Measurements from ENCODE around the gene ARID1B.

ARID1B gene

GRCh38 chr6:157224178-157224950 lies 447.2 kb downstream of the ARID1B start:
- Histone ChIP-seq H2AFZ (ENCODE audit: insufficient read depth, low read length, poor library complexity) (no peak overlapping the region), H4K91ac (ENCODE audit: low read depth, low read length) (no peak overlapping the region), H3K23ac (ENCODE audit: low read length) (no peak overlapping the region), H4K12ac (ENCODE audit: low read depth, low read length) (no peak overlapping the region), H2AK5ac (ENCODE audit: low read length) (no peak overlapping the region), H3K79me2 (ENCODE audit: control insufficient read depth, insufficient read depth, low read length, poor library complexity) (no peaks in the 10 kb centered on the region), H3K18ac (ENCODE audit: low read length) (no peak overlapping the region), H3K4me3 (ENCODE audit: low read depth, low read length) (no peak overlapping the region), H3K27me3 (ENCODE audit: insufficient read depth, low read length) (no peaks in the 10 kb centered on the region), H4K8ac (ENCODE audit: low read depth, low read length) (no peak overlapping the region), H2BK5ac (ENCODE audit: low read depth, low read length, poor library complexity) (no peak overlapping the region), H3K4me2 (ENCODE audit: low read length) (no peak overlapping the region), H3K36me3 (ENCODE audit: control insufficient read depth in 1 of 2, insufficient read depth in 2 of 2, low read length in 2 of 2) (no peaks in the 10 kb centered on the region), H3K14ac (ENCODE audit: low read length) (no peak overlapping the region), H3K9ac (ENCODE audit: low read length) (no peak overlapping the region), H3K4ac (ENCODE audit: low read depth, low read length) (no peak overlapping the region), H3K79me1 (ENCODE audit: low read length) (peaks cover 8% of the 10 kb centered on the region), H3K4me1 (ENCODE audit: control insufficient read depth in 1 of 2, insufficient read depth in 2 of 2, low read length in 2 of 2) (peaks cover 6 to 12% of the 10 kb centered on the region in 2 experiments), H3K27ac (ENCODE audit: low read depth, low read length) (no peak overlapping the region), H2BK12ac (ENCODE audit: low read length) (no peak overlapping the region), H3K9me3 (ENCODE audit: insufficient read depth, low read depth, low read length) (peaks cover 9% of the 10 kb centered on the region), H2BK120ac (ENCODE audit: insufficient read depth, low read length, poor library complexity) (no peak overlapping the region)
- WGBS (ENCODE audit: extremely low coverage, insufficient coverage, insufficient read length): no CpG with 5 or more reads among the region's 33 CpGs
- no peak for DNase-seq

- no peak overlapping the region for H2BK12ac ChIP-seq (ENCODE audit: low read length)
- no peak overlapping the region for H3K4ac ChIP-seq (ENCODE audit: low read depth, low read length)
- no CpG with 5 or more reads among the region's 26 CpGs for WGBS (ENCODE audit: extremely low coverage, insufficient coverage, insufficient read length)
- H3K9ac ChIP-seq (ENCODE audit: low read length): no peak overlapping the region
- no peaks in the 10 kb centered on the region for H3K36me3 ChIP-seq (ENCODE audit: control insufficient read depth in 1 of 2, insufficient read depth in 2 of 2, low read length in 2 of 2)
- no peak overlapping the region for H2AFZ ChIP-seq (ENCODE audit: insufficient read depth, low read length, poor library complexity)
- no peak overlapping the region for H4K8ac ChIP-seq (ENCODE audit: low read depth, low read length)
- H3K18ac ChIP-seq (ENCODE audit: low read length): no peak overlapping the region
- H3K79me1 ChIP-seq (ENCODE audit: low read length): peaks cover 6% of the 10 kb centered on the region
- no peak overlapping the region for H3K4me3 ChIP-seq (ENCODE audit: low read depth, low read length)
- H3K14ac ChIP-seq (ENCODE audit: low read length): no peak overlapping the region
- H4K91ac ChIP-seq (ENCODE audit: low read depth, low read length): no peak overlapping the region
- H3K4me2 ChIP-seq (ENCODE audit: low read length): no peak overlapping the region
- H3K9me3 ChIP-seq (ENCODE audit: insufficient read depth, low read depth, low read length): peaks cover 9% of the 10 kb centered on the region
- no peak overlapping the region for H4K12ac ChIP-seq (ENCODE audit: low read depth, low read length)
- peaks cover 3 to 8% of the 10 kb centered on the region in 2 experiments for H3K4me1 ChIP-seq (ENCODE audit: control insufficient read depth in 1 of 2, insufficient read depth in 2 of 2, low read length in 2 of 2)
- no peak overlapping the region for H2BK5ac ChIP-seq (ENCODE audit: low read depth, low read length, poor library complexity)
- DNase-seq: no peak
- H2AK5ac ChIP-seq (ENCODE audit: low read length): no peak overlapping the region
- no peaks in the 10 kb centered on the region for H3K79me2 ChIP-seq (ENCODE audit: control insufficient read depth, insufficient read depth, low read length, poor library complexity)
- H2BK120ac ChIP-seq (ENCODE audit: insufficient read depth, low read length, poor library complexity): no peak overlapping the region
- no peak overlapping the region for H3K27ac ChIP-seq (ENCODE audit: low read depth, low read length)
- H3K23ac ChIP-seq (ENCODE audit: low read length): no peak overlapping the region
- H3K27me3 ChIP-seq (ENCODE audit: insufficient read depth, low read length): no peaks in the 10 kb centered on the region
These were observed 447.9 kb downstream of the ARID1B start for GRCh38 chr6:157224951-157225574.

GRCh38 chr6:157225575-157225995 lies 448.4 kb downstream of the ARID1B start:
- Histone ChIP-seq H4K91ac (ENCODE audit: low read depth, low read length) (no peak overlapping the region), H3K4ac (ENCODE audit: low read depth, low read length) (no peak overlapping the region), H3K79me1 (ENCODE audit: low read length) (peaks cover 4% of the 10 kb centered on the region), H3K27ac (ENCODE audit: low read depth, low read length) (no peak overlapping the region), H2AK5ac (ENCODE audit: low read length) (no peak overlapping the region), H3K9ac (ENCODE audit: low read length) (no peak overlapping the region), H2BK120ac (ENCODE audit: insufficient read depth, low read length, poor library complexity) (no peak overlapping the region), H3K14ac (ENCODE audit: low read length) (no peak overlapping the region), H3K79me2 (ENCODE audit: control insufficient read depth, insufficient read depth, low read length, poor library complexity) (no peaks in the 10 kb centered on the region), H2BK12ac (ENCODE audit: low read length) (no peak overlapping the region), H3K4me1 (ENCODE audit: control insufficient read depth in 1 of 2, insufficient read depth in 2 of 2, low read length in 2 of 2) (peaks cover 3 to 8% of the 10 kb centered on the region in 2 experiments), H3K27me3 (ENCODE audit: insufficient read depth, low read length) (no peaks in the 10 kb centered on the region), H4K8ac (ENCODE audit: low read depth, low read length) (no peak overlapping the region), H3K4me2 (ENCODE audit: low read length) (no peak overlapping the region), H4K12ac (ENCODE audit: low read depth, low read length) (no peak overlapping the region), H2AFZ (ENCODE audit: insufficient read depth, low read length, poor library complexity) (no peak overlapping the region), H3K9me3 (ENCODE audit: insufficient read depth, low read depth, low read length) (peaks cover 9% of the 10 kb centered on the region), H3K23ac (ENCODE audit: low read length) (no peak overlapping the region), H2BK5ac (ENCODE audit: low read depth, low read length, poor library complexity) (no peak overlapping the region), H3K18ac (ENCODE audit: low read length) (no peak overlapping the region), H3K36me3 (ENCODE audit: control insufficient read depth in 1 of 2, insufficient read depth in 2 of 2, low read length in 2 of 2) (no peaks in the 10 kb centered on the region), H3K4me3 (ENCODE audit: low read depth, low read length) (no peak overlapping the region)
- DNase-seq: no peak
- WGBS (ENCODE audit: extremely low coverage, insufficient coverage, insufficient read length): no CpG with 5 or more reads among the region's 12 CpGs

- Histone ChIP-seq H2AK5ac (ENCODE audit: low read length) (no peak overlapping the region), H4K8ac (ENCODE audit: low read depth, low read length) (no peak overlapping the region), H2AFZ (ENCODE audit: insufficient read depth, low read length, poor library complexity) (no peak overlapping the region), H3K79me1 (ENCODE audit: low read length) (peaks cover 4% of the 10 kb centered on the region), H3K36me3 (ENCODE audit: control insufficient read depth in 1 of 2, insufficient read depth in 2 of 2, low read length in 2 of 2) (no peaks in the 10 kb centered on the region), H3K4ac (ENCODE audit: low read depth, low read length) (no peak overlapping the region), H3K23ac (ENCODE audit: low read length) (no peak overlapping the region), H3K4me2 (ENCODE audit: low read length) (no peak overlapping the region), H3K4me1 (ENCODE audit: control insufficient read depth in 1 of 2, insufficient read depth in 2 of 2, low read length in 2 of 2) (peaks cover 3 to 6% of the 10 kb centered on the region in 2 experiments), H3K9ac (ENCODE audit: low read length) (no peak overlapping the region), H4K12ac (ENCODE audit: low read depth, low read length) (no peak overlapping the region), H3K27me3 (ENCODE audit: insufficient read depth, low read length) (no peaks in the 10 kb centered on the region), H2BK5ac (ENCODE audit: low read depth, low read length, poor library complexity) (no peak overlapping the region), H2BK120ac (ENCODE audit: insufficient read depth, low read length, poor library complexity) (no peak overlapping the region), H3K79me2 (ENCODE audit: control insufficient read depth, insufficient read depth, low read length, poor library complexity) (no peaks in the 10 kb centered on the region), H3K4me3 (ENCODE audit: low read depth, low read length) (no peak overlapping the region), H2BK12ac (ENCODE audit: low read length) (no peak overlapping the region), H3K27ac (ENCODE audit: low read depth, low read length) (no peak overlapping the region), H3K18ac (ENCODE audit: low read length) (no peak overlapping the region), H4K91ac (ENCODE audit: low read depth, low read length) (no peak overlapping the region), H3K14ac (ENCODE audit: low read length) (no peak overlapping the region), H3K9me3 (ENCODE audit: insufficient read depth, low read depth, low read length) (peaks cover 9% of the 10 kb centered on the region)
- WGBS (ENCODE audit: extremely low coverage, insufficient coverage, insufficient read length): no CpG with 5 or more reads among the region's 4 CpGs
- no peak for DNase-seq
These were observed 448.9 kb downstream of the ARID1B start for GRCh38 chr6:157226026-157226625.

Measured in trophoblast cell (in vitro differentiated cells and primary cell).